Esophagus muscularis mucosa (tissue), 4 donors: ENCODE results near the gene MB. TPM values are rescaled to one million over a fixed set of nuclear protein-coding genes. Genes with fewer than 3 reads are reported as not detected.

Experiments
- DNase-seq: peaks from one replicate; pipeline ENCODE4 v3.0.0-alpha.2; 2017; ENCODE audit errors: extremely low spot score
- H3K27ac ChIP-seq, 4 donors: fragments of 200-600 bp; sonication (generic); replicated peaks in 1 of 4; 1 replicate in 3 of 4; 2 replicates in 1 of 4; pipeline ENCODE4 v1.5.1; 2016 to 2019; ENCODE audit warnings: mild to moderate bottlenecking in 1 of 4
- H3K27me3 ChIP-seq, 4 donors: fragments of 200-600 bp; sonication (generic); one replicate each; pipeline versions ENCODE4 v1.5.1 to v1.6.0; 2016 to 2019
- H3K36me3 ChIP-seq, 4 donors: fragments of 200-600 bp; sonication (generic); one replicate each; pipeline ENCODE4 v1.5.1; 2016 to 2019
- H3K4me1 ChIP-seq, 4 donors: fragments of 200-600 bp; sonication (generic); one replicate each; pipeline ENCODE4 v1.5.1; 2016 to 2019
- H3K4me3 ChIP-seq, 4 donors: fragments of 200-600 bp; sonication (generic); 1 replicate in 2 of 4; 2 replicates in 2 of 4; pipeline ENCODE4 v1.5.1; 2016 to 2019; ENCODE audit warnings: mild to moderate bottlenecking in 4 of 4, moderate library complexity in 1 of 4
- H3K9me3 ChIP-seq, 4 donors: fragments of 200-600 bp; sonication (generic); 1 replicate in 3 of 4; 2 replicates in 1 of 4; pipeline ENCODE4 v1.5.1; 2016 to 2019
- CTCF ChIP-seq, 3 experiments: fragments of 200-600 bp in 2 of 3; fragments of 450-650 bp in 1 of 3; sonication (generic) in 2 of 3; IDR thresholded peaks; one replicate each; pipeline ENCODE4 v1.5.1; 2017 to 2019; ENCODE audit warnings: antibody characterized with exemption in 3 of 3, mild to moderate bottlenecking in 2 of 3, moderate library complexity in 1 of 3
- EP300 ChIP-seq: sonication (generic); formaldehyde crosslinking; IDR thresholded peaks from one replicate; pipeline ENCODE4 v1.6.1; 2017; ENCODE audit warnings: antibody characterized with exemption
- POLR2A ChIP-seq: fragments of 450-650 bp; IDR thresholded peaks from one replicate; pipeline ENCODE4 v1.6.1; 2017; ENCODE audit warnings: antibody characterized with exemption, moderate library complexity, mild to moderate bottlenecking, low read depth
- POLR2AphosphoS5 ChIP-seq, 2 donors: sonication (generic); formaldehyde crosslinking; IDR thresholded peaks; one replicate each; pipeline ENCODE4 v1.6.1; 2017; ENCODE audit warnings: antibody characterized with exemption in 2 of 2
- WGBS: methylation state at CpG from one replicate; pipeline ENCODE4 v1.1.5; 2018; 5-methylcytosine and 5-hydroxymethylcytosine counted together
- intact Hi-C: fragments of 100-400 bp; cut with DNase I; formaldehyde crosslinking; loops from one replicate; pipeline ENCODE4 v1.15.1; 2023
- total RNA-seq, 4 donors: library from RNA; depleted of rRNA; stranded (reverse); fragments of >200 nt; gene quantifications; one replicate each; pipeline versions ENCODE4 v1.1.0 to v1.2.1, GENCODE V29; 2016

Gene MB
- total RNA-seq, 4 donors from 2014 or later: 0.63 to 3.0 TPM; not detected in 2

GRCh38 chr22:35589756-35590093, 27.4 kb downstream of the MB start:
- H3K4me1 ChIP-seq: peaks cover 39 to 55% (median 49%) of the 10 kb centered on the region in 4 donors
- TF ChIP-seq EP300: no peak
- TF ChIP-seq CTCF (IDR thresholded peaks at IDR 0.05): no peak
- TF ChIP-seq POLR2AphosphoS5 (IDR thresholded peaks at IDR 0.05): no peak
- TF ChIP-seq POLR2A: no peak
- no peaks in the 10 kb centered on the region for H3K9me3 ChIP-seq
- H3K27me3 ChIP-seq: no peaks in the 10 kb centered on the region
- 85% methylated on average over 6 of the region's 6 CpGs for WGBS
- no peak overlapping the region for H3K4me3 ChIP-seq
- no peak for DNase-seq
- no peaks in the 10 kb centered on the region for H3K36me3 ChIP-seq
- intact Hi-C loops: loop anchor here (5.0 kb wide), 1 partner anchor 33 kb away; no protein-coding TSS in a partner anchor
- peak overlapping the region in 3 of 4 donors; percentile 16 to 35 (median 30) for H3K27ac ChIP-seq

- peak overlapping the region; percentile 30 to 41 (median 34) for H3K27ac ChIP-seq
- no peaks in the 10 kb centered on the region for H3K9me3 ChIP-seq
- intact Hi-C loops: loop anchor here (5.0 kb wide), 1 partner anchor 33 kb away; no protein-coding TSS in a partner anchor
- 72% methylated on average over 10 of the region's 11 CpGs for WGBS
- no peaks in the 10 kb centered on the region for H3K27me3 ChIP-seq
- DNase-seq: no peak
- H3K36me3 ChIP-seq: no peaks in the 10 kb centered on the region
- peaks cover 37 to 52% (median 48%) of the 10 kb centered on the region in 4 donors for H3K4me1 ChIP-seq
- TF ChIP-seq POLR2AphosphoS5 (IDR thresholded peaks at IDR 0.05): peak in 1 of 2 donors; percentile 4
- TF ChIP-seq CTCF (IDR thresholded peaks at IDR 0.05): no peak
- no peak overlapping the region for H3K4me3 ChIP-seq
These were observed 27.9 kb downstream of the MB start for GRCh38 chr22:35589071-35589755.

GRCh38 chr22:35587896-35588295, 29.2 kb downstream of the MB start:
- Histone ChIP-seq H3K4me1 (peaks cover 31 to 44% (median 42%) of the 10 kb centered on the region in 4 donors), H3K27ac (peak overlapping the region in 3 of 4 donors; percentile 32 to 59 (median 58)), H3K4me3 (no peak overlapping the region), H3K9me3 (no peaks in the 10 kb centered on the region), H3K27me3 (no peaks in the 10 kb centered on the region), H3K36me3 (no peaks in the 10 kb centered on the region)
- no peak for DNase-seq
- TF ChIP-seq POLR2AphosphoS5 (IDR thresholded peaks at IDR 0.05) (no peak), POLR2A (no peak), EP300 (no peak), CTCF (IDR thresholded peaks at IDR 0.05) (no peak)
- intact Hi-C loops: loop anchor here (5.0 kb wide), 1 partner anchor 34 kb away; no protein-coding TSS in a partner anchor
- WGBS: 66% methylated on average over 4 of the region's 5 CpGs

GRCh38 chr22:35587447-35587870, 29.7 kb downstream of the MB start:
- TF ChIP-seq CTCF (IDR thresholded peaks at IDR 0.05) (no peak), POLR2AphosphoS5 (IDR thresholded peaks at IDR 0.05) (peak in 1 of 2 donors; percentile 66)
- H3K9me3 ChIP-seq: no peaks in the 10 kb centered on the region
- H3K36me3 ChIP-seq: no peaks in the 10 kb centered on the region
- H3K4me3 ChIP-seq: no peak overlapping the region
- H3K27me3 ChIP-seq: no peaks in the 10 kb centered on the region
- 59% methylated on average over 5 of the region's 6 CpGs for WGBS
- intact Hi-C loops: loop anchor here (5.0 kb wide), 1 partner anchor 35 kb away; no protein-coding TSS in a partner anchor
- H3K27ac ChIP-seq: peak overlapping the region in 3 of 4 donors; percentile 32 to 59 (median 58)
- H3K4me1 ChIP-seq: peaks cover 31 to 44% (median 39%) of the 10 kb centered on the region in 4 donors
- no peak for DNase-seq
